AG09309 (cell line): ENCODE results near the gene GC.
"Not testable (repeated sequence)": the region's sequence is repeated elsewhere in the genome, so short reads cannot be mapped to it uniquely, and the experiment has no call there.

Source experiments
- DNase-seq: peaks from one replicate; pipeline ENCODE4 v3.0.0-alpha.2; 2010; ENCODE audit warnings: low read depth
- H3K4me3 ChIP-seq: 2 replicates; pipeline ENCODE4 v1.5.1; 2011; ENCODE audit warnings: mild to moderate bottlenecking, low read depth, low read length, moderate library complexity; ENCODE audit not compliant: control insufficient read depth
- CTCF ChIP-seq: IDR thresholded peaks from 2 replicates; pipeline ENCODE4 v1.5.1; 2011; ENCODE audit warnings: mild to moderate bottlenecking, low read depth, low read length, inconsistent platforms; ENCODE audit not compliant: insufficient read depth, control insufficient read depth; ENCODE audit errors: missing control alignments

Gene GC

GRCh38 chr4:71768123-71768522 is 15.8 kb downstream of the GC start:
- TF ChIP-seq CTCF: no peak
- no peak for DNase-seq
- no peak overlapping the region for H3K4me3 ChIP-seq

- TF ChIP-seq CTCF: no peak
- DNase-seq: no peak
- H3K4me3 ChIP-seq: no peak overlapping the region
Measured at GRCh38 chr4:71765821-71766383, 18.0 kb downstream of the GC start.

GRCh38 chr4:71765350-71765749 is 18.5 kb downstream of the GC start:
- H3K4me3 ChIP-seq: no peak overlapping the region
- DNase-seq: peak; percentile 24
- no peak for TF ChIP-seq CTCF

GRCh38 chr4:71752383-71753042 is 31.4 kb downstream of the GC start:
- no peak for DNase-seq
- TF ChIP-seq CTCF: no peak
- H3K4me3 ChIP-seq: no peak overlapping the region

- no peak for DNase-seq
- no peak overlapping the region for H3K4me3 ChIP-seq
- no peak for TF ChIP-seq CTCF
Measured at GRCh38 chr4:71749008-71749594, 34.8 kb downstream of the GC start.

GRCh38 chr4:71746379-71746778 is 37.5 kb downstream of the GC start:
- no peak overlapping the region for H3K4me3 ChIP-seq
- no peak for DNase-seq

GRCh38 chr4:71738782-71739181 is 45.1 kb downstream of the GC start:
- DNase-seq, H3K4me3 ChIP-seq: not testable (repeated sequence)

More at GRCh38 chr4:71746379-71746778, 37.5 kb downstream of the GC start:
- no peak for TF ChIP-seq CTCF
